GM18951 (cell line): ENCODE data around the gene NMRK2.

Experiments used
- POLR2A ChIP-seq: IDR thresholded peaks from 4 replicates; pipeline ENCODE4 v1.6.1; 2011; ENCODE audit warnings: mild to moderate bottlenecking; ENCODE audit not compliant: insufficient read length, insufficient read depth; ENCODE audit errors: extremely low read depth
- in situ Hi-C: fragments of 300-500 bp; cut with MboI; formaldehyde crosslinking; loops from one replicate; pipeline ENCODE4 v1.12.0; 2022; ENCODE audit warnings: low sequenced_read_pairs, mixed read lengths, inconsistent platforms; ENCODE audit not compliant: unreplicated experiment

The NMRK2 gene

GRCh38 chr19:3983936-3984583 lies 51.2 kb downstream of the NMRK2 start:
- TF ChIP-seq POLR2A = no peak
- in situ Hi-C loops = no loop called here

- in situ Hi-C loops = no loop called here
- TF ChIP-seq POLR2A = no peak
Observed at GRCh38 chr19:3984584-3984907, 51.7 kb downstream of the NMRK2 start.

GRCh38 chr19:3984908-3985642 lies 52.2 kb downstream of the NMRK2 start, which contains the start of gene EEF2:
TSS of gene EEF2 (minus strand) at chr19:3985463. CDS start at chr19:3985380, 83 bp downstream.
- in situ Hi-C loops = no loop called here
- TF ChIP-seq POLR2A = peak; percentile 100

- no peak for TF ChIP-seq POLR2A
- in situ Hi-C loops = no loop called here
Observed at GRCh38 chr19:3985643-3986259, 52.9 kb downstream of the NMRK2 start.

GRCh38 chr19:3986260-3987041 lies 53.6 kb downstream of the NMRK2 start:
- no peak for TF ChIP-seq POLR2A
- in situ Hi-C loops = no loop called here

GRCh38 chr19:3987619-3988371 lies 54.9 kb downstream of the NMRK2 start:
- in situ Hi-C loops = no loop called here
- peak; percentile 21 for TF ChIP-seq POLR2A

GRCh38 chr19:3990815-3991117 lies 57.9 kb downstream of the NMRK2 start:
- no peak for TF ChIP-seq POLR2A
- in situ Hi-C loops = no loop called here
